IMR-90 (cell line): Measurements from ENCODE around the gene C3.

ENCODE experiments used
- CEBPB ChIP-seq: IDR thresholded peaks from 2 replicates; pipeline ENCODE4 v1.6.1; 2012; ENCODE audit warnings: low read depth, low read length, improper control_type of control experiment
- CTCF ChIP-seq: conservative IDR thresholded peaks from 2 replicates; pipeline ENCODE4 v1.5.1; 2012; ENCODE audit warnings: mild to moderate bottlenecking, low read depth, low read length, improper control_type of control experiment
- NFE2L2 ChIP-seq: fragments of 150-350 bp; IDR thresholded peaks from 2 replicates; pipeline ENCODE4 v1.6.1; 2016; ENCODE audit warnings: low read depth, mild to moderate bottlenecking, low read length
- POLR2A ChIP-seq: IDR thresholded peaks from 2 replicates; pipeline ENCODE4 v1.6.1; 2012; ENCODE audit warnings: mild to moderate bottlenecking, low read depth, low read length
- RAD21 ChIP-seq: IDR thresholded peaks from 2 replicates; pipeline ENCODE4 v1.6.1; 2012; ENCODE audit warnings: low read length, improper control_type of control experiment
- RCOR1 ChIP-seq: IDR thresholded peaks from 2 replicates; pipeline ENCODE4 v1.6.1; 2012; ENCODE audit warnings: mild to moderate bottlenecking, low read length, improper control_type of control experiment; ENCODE audit not compliant: insufficient replicate concordance
- RFX5 ChIP-seq: IDR thresholded peaks from 2 replicates; pipeline ENCODE4 v1.8.0; 2012; ENCODE audit warnings: low read depth, mild to moderate bottlenecking, low read length, moderate library complexity
- SMC3 ChIP-seq: fragments of 150-350 bp; IDR thresholded peaks from 2 replicates; pipeline ENCODE4 v1.6.1; 2016; ENCODE audit warnings: low read depth, mild to moderate bottlenecking, antibody characterized with exemption, low read length, moderate library complexity
- TF ChIP-seq, protein P1 (sequence below): fragments of 150-350 bp; IDR thresholded peaks from 2 replicates; pipeline ENCODE4 v1.6.1; 2016; ENCODE audit warnings: low read depth, mild to moderate bottlenecking, low read length, moderate library complexity, borderline replicate concordance
- TF ChIP-seq, protein P2 (sequence below): fragments of 150-350 bp; IDR thresholded peaks from 2 replicates; pipeline ENCODE4 v1.6.1; 2017; ENCODE audit warnings: mild to moderate bottlenecking, antibody characterized with exemption, low read length, low read depth

DNA sequence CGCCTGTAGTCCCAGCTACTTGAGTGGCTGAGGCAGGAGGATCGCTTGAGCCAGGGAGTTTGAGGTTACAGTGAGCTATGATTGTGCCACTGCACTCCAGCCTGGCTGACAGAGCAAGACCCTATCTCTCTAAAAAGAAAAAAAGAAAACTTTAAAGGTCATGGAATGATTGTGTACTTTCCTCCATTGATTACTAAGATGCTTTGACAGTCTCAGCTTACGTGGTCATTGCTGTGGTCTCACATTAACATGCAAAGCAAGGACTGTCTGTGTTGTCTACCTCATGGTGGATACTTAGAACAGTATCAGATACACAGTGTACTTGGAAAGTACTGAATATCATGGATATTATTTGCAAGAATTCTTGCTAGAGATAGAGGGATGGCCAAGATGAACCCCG lies 36.5 kb downstream of the C3 start:
- TF ChIP-seq CTCF (no peak), NFE2L2 (no peak), RFX5 (no peak), POLR2A (no peak), SMC3 (no peak), RAD21 (no peak), CEBPB (no peak), RCOR1 (no peak)
- TF ChIP-seq, protein P1, sequence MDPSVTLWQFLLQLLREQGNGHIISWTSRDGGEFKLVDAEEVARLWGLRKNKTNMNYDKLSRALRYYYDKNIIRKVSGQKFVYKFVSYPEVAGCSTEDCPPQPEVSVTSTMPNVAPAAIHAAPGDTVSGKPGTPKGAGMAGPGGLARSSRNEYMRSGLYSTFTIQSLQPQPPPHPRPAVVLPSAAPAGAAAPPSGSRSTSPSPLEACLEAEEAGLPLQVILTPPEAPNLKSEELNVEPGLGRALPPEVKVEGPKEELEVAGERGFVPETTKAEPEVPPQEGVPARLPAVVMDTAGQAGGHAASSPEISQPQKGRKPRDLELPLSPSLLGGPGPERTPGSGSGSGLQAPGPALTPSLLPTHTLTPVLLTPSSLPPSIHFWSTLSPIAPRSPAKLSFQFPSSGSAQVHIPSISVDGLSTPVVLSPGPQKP: no peak
- TF ChIP-seq, protein P2, sequence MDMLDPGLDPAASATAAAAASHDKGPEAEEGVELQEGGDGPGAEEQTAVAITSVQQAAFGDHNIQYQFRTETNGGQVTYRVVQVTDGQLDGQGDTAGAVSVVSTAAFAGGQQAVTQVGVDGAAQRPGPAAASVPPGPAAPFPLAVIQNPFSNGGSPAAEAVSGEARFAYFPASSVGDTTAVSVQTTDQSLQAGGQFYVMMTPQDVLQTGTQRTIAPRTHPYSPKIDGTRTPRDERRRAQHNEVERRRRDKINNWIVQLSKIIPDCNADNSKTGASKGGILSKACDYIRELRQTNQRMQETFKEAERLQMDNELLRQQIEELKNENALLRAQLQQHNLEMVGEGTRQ: no peak
